GDM1 (cell line): ENCODE results near the gene WDR20.

Source experiments
- DNase-seq: peaks from one replicate; lab custom pipeline; 2025; lab: John Stamatoyannopoulos, UW

The WDR20 gene

GRCh38 chr14:102218688-102219087, 79.0 kb downstream of the WDR20 start:
- DNase-seq, result no peak

- no peak for DNase-seq
Observed at GRCh38 chr14:102219316-102219715, 79.6 kb downstream of the WDR20 start.

GRCh38 chr14:102220031-102220430, 80.3 kb downstream of the WDR20 start:
- no peak for DNase-seq

DNA sequence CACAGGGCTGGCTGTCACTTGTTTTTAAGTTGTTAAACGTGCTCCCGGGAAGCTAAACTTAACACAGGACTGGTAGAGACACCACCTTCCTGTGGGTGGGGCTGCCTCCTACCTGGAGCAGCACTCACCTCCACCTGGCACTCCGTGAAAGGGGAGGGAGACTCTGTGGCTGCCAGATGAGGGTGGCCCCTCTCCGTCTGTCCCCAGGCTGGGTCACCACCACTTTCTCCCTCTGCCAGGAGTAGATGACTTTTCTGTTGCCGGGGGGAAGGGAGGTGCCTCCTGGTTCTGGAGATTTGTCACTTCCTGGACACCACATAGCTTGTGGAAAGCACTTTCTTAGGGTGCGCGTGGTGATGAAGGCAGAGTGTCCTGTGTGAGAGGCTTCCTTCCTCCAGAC, 81.3 kb downstream of the WDR20 start:
- DNase-seq, result no peak

DNA sequence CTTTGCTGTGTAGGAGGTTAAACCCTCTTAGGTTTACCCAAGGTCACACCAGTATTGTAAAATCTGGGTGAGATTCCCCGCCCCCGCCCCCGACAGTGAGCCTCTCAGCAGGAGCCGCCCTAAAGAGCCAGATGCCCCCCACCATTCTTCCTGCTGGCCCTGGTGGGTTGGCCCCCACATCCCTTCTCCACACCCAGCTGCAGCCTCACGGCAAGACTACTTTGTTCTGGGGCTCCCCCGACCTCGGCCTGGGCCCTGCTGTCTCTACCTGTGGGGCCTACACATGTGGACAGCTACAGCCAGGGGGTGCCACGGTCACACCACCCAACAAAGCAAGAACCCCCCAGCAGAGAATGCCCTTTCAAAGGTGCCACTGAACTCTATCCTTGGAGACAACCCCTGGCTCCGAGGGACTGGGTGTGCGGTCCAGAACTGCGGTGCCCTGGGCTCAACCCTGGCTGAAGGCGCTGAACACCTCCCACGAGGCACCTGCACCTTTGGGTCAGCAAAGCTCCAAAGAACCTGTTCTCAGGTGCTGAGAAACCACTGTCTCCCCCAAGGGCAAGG, 82.4 kb downstream of the WDR20 start:
- DNase-seq, result no peak

DNA sequence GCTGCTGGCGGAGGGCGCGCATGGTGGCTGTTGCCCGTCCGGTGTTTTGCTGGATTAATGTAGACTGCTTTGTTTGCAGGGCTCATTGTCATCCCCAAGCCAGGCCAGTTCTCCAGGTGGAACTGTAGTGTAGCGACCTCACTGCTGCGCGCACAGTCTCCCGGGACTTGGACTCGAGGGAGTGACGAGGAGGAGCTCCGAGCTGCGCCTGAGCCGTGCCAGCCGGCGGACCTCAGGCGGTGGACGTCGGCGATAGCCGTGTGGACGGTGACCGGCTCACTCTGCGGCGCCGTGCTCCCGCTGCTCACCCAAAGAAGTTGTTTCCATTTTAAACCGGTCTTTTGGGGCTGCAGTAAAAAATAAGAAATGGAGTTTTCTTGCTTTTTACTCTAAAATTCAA, 83.1 kb downstream of the WDR20 start:
- DNase-seq, result no peak

GRCh38 chr14:102223682-102224081, 84.0 kb downstream of the WDR20 start:
- DNase-seq, result no peak

- no peak for DNase-seq
Observed at GRCh38 chr14:102225386-102225785, 85.7 kb downstream of the WDR20 start.

- DNase-seq, result no peak
Observed at GRCh38 chr14:102225936-102226335, 86.2 kb downstream of the WDR20 start.

DNA sequence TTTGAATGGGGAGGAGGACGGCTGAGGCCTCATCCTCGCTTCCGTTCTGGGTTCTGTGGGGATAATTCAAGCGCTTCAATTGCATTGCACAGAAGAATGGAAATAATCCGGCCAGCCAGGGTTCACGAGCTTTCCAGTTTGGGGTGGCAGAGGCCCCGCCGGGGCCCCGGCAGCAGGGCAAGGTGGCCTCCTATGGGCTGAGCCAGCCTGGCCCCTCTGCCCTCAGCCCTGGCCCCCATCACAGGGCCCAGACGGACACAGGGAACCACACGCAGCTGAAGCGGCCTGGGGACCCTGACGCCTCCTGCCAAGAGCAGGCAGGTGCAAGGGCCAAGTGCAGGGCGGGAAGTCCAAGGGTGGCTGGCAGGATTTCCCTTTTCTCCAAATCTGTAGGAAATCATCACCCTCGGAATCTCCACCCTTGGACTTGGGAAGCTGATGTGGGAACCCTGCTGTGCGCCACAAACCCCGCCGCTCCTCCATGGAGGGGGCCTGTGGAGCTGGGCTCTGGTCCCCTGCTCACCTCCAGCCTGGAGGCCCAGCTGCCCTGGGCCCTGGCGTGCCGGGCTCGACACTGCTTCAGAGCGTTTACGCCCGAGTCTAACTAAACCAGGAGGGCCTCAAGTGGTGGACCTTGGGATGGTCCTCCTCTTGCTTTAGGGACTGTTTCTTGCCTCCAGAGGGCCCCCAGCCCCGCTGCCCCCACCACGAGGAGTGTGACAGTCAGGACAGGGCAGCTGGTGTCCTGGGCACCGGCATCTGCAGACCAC, 86.8 kb downstream of the WDR20 start:
- no peak for DNase-seq

DNA sequence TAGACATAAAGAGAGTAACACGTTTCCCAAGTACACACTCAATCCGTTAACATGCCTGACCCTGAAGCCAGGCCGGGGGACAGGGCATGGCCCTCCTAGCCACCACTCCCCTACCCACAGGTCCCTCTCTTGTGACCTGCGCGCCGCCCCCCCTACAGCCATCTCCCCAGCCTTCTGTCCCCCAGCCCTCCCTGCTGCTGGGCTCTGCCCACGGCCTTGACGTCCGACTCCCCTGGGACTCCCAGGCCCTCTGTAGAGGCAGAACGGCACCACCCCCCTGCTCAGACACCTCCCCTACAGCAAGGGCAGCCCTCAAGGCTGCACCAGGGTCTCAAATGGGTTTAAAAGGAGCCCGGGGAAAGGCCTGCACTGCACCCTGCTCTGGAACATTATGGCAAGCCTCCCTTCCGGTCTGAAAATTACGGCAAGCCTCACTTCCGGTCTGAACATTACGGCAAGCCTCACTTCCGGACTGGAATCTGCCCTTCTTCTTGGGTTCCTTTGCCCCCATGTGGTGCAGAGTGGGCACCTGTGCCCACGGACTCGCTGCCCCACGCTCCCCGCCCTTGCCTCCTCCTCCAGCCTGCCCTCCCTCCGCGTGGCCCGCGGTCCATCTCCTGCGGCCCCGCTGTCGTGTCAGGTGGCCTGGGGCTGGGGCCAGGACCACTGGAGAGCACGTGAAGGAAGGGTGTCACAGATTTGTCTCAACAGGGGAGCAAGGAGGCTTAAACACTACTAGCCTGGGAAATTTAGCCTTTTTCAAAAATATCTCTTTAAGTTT, 87.7 kb downstream of the WDR20 start:
- no peak for DNase-seq

DNA sequence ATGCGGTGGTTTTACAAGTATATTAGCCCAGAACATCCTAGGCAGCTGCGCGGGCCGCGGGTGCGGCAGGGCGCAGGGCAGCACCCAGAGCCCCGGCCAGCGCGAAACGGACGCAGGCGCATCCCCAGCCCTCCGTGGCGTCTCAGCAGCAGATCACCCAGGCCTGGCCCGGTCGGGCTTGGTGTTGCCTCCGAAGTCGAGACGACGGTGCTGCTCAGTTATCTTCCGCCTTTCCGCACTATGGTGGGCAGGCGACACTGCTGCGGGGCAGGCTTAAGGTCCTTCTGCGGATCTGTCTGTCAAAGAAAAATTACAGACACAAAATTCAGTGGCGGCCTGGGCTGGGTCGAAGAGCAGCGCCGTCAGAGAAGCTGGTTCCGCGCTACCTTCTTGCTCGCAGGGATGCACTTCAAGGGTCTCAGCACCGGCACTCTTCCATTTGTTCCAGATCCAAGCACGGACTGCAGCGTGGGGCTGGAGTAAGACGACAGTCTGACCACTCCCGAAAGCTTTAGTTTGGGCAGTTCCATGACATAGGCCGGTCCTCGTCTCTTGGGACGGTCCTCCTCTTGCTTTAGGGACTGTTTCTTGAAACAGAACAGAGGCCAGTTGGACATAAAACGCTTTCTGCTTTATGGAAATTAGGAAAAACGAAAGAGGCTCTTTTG, 89.5 kb downstream of the WDR20 start:
- DNase-seq, result no peak

- no peak for DNase-seq
Observed at GRCh38 chr14:102229739-102230092, 90.0 kb downstream of the WDR20 start.

- DNase-seq, result no peak
Observed at GRCh38 chr14:102230481-102231210, 90.9 kb downstream of the WDR20 start.

DNA sequence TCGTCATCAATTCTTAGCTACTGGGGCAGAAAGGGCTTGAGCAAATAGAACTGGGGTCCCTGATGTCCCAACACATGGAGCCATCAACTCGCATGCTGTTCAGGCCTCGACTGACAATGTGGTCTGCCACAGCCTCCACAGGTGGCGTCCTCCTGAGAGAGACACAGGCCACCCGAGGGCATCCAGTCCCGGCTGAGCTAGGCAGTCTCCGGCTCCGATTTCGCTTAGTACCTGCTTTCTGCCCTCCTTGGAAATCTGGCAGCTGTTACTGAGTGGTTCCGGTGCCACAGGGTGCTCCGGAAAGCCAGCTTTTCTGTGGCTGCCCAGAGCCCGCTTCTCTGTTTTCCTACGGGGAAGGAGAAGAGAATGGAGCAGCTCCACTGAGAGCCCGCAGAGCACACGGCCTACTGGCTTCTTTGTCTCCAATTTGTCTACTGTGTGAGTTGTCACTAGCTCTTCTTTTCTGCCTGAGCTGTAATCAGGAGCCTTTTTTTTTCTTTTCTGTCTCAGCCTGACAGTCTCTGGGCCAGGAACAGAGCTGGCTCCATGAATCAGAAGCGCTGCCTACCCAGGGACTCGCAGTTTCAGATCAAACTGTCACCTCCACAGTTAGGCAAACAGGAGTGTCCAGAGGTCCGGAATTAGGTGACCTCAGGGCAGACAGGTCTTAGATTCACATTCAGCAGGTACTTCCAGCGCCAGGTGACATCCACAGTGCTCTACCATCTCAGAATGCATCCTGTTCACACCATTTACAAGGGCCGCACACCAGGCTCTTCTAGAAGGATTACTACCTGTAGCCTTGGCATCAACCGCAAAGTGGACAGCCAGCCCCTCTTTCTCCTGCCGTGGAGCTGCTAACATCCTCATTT, 92.0 kb downstream of the WDR20 start:
- no peak for DNase-seq

- DNase-seq, result no peak
Observed at GRCh38 chr14:102232348-102232625, 92.6 kb downstream of the WDR20 start.

- DNase-seq, result no peak
Observed at GRCh38 chr14:102233081-102233480, 93.4 kb downstream of the WDR20 start.

- no peak for DNase-seq
Observed at GRCh38 chr14:102234331-102235264, 94.9 kb downstream of the WDR20 start.

GRCh38 chr14:102235275-102235897, 95.7 kb downstream of the WDR20 start:
- DNase-seq, result peak; percentile 48

DNA sequence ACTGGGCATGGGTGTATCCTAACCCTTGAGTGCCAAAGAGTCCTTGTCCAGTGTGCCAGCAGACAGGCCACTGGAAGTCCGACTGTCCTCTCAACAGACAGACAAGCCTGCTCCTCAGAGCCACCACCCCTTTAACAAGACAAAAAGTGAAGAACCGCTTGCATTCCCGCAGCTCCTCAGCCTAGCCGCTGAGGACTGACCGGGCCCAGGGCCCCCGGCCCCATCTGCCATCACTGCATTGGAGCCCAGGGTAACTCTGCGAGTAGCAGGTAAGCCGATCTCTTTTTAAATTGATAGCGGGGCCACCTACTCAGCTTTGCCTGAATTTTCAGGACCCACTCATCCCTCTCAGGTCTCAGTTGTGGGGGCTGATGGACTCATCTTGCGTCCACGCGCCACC, 96.3 kb downstream of the WDR20 start:
- DNase-seq, result no peak
